ENCODE results near the gene SGIP1.

DNA sequence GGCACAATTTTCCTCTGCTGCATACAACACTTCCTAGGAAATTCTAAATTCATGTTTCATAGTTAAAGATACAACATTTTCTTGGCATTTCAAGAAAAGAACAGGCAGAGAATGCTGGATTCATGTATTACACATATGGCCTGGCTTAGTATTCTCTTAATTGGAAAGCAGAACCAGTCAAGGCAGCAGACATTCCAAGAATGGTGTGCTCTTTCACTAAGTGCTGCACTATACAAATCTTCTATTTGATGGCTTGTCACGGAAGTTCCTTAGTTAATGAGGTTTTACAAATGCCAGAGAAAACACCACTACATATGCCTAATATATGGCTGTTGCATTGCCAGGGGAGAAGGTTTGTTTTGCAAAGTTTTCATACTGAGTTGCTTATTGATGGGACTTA is 137.5 kb downstream of the SGIP1 start:
- TF ChIP-seq POLR2A (IDR thresholded peaks at IDR 0.05) = no peak
- TF ChIP-seq, protein P1, sequence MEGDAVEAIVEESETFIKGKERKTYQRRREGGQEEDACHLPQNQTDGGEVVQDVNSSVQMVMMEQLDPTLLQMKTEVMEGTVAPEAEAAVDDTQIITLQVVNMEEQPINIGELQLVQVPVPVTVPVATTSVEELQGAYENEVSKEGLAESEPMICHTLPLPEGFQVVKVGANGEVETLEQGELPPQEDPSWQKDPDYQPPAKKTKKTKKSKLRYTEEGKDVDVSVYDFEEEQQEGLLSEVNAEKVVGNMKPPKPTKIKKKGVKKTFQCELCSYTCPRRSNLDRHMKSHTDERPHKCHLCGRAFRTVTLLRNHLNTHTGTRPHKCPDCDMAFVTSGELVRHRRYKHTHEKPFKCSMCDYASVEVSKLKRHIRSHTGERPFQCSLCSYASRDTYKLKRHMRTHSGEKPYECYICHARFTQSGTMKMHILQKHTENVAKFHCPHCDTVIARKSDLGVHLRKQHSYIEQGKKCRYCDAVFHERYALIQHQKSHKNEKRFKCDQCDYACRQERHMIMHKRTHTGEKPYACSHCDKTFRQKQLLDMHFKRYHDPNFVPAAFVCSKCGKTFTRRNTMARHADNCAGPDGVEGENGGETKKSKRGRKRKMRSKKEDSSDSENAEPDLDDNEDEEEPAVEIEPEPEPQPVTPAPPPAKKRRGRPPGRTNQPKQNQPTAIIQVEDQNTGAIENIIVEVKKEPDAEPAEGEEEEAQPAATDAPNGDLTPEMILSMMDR (IDR thresholded peaks at IDR 0.05) = no peak

Data from sigmoid colon (tissue), 3 donors.